Panc1 (cell line): ENCODE data around the gene INHBB. TPM values are rescaled to one million over a fixed set of nuclear protein-coding genes. Genes with fewer than 3 reads are reported as not detected.

Experiments
- ATAC-seq: fragments of 200-7000 bp; cut with Tn5 transposase; 2 replicates; pipeline ENCODE4 v1.9.1; 2020; ENCODE audit warnings: mild to moderate bottlenecking, moderate library complexity
- BruUV-seq: library from RNA; stranded (reverse); fragments of 400-500 nt; replicated peaks from 2 replicates; lab custom pipeline; 2021; lab: Mats Ljungman, UMichigan
- CTCF ChIA-PET: fragments of 300-600 bp; sonication (Branson Sonifier 250); formaldehyde crosslinking; loops from one replicate; lab custom pipeline; 2022; ENCODE audit warnings: antibody characterized with exemption; lab: Charles Lee
- POLR2A ChIA-PET: fragments of 300-600 bp; sonication (Branson Sonifier 250); formaldehyde crosslinking; loops from one replicate; lab custom pipeline; 2022; ENCODE audit warnings: antibody characterized with exemption; lab: Charles Lee
- DNase-seq: peaks from one replicate; pipeline ENCODE4 v3.0.0-alpha.2; 2010; ENCODE audit warnings: low read depth, low spot score
- H3K27ac ChIP-seq: 2 replicates; pipeline ENCODE4 v1.5.1; 2011; ENCODE audit warnings: mild to moderate bottlenecking, low read length, inconsistent platforms
- H3K27me3 ChIP-seq: fragments of 200-500 bp; sonication (Bioruptor generic); 2 replicates; pipeline ENCODE4 v1.6.0; 2014; ENCODE audit warnings: low read length, inconsistent platforms; ENCODE audit not compliant: control insufficient read depth, insufficient read depth
- H3K36me3 ChIP-seq: fragments of 200-500 bp; sonication (Bioruptor generic); 2 replicates; pipeline ENCODE4 v1.5.1; 2014; ENCODE audit warnings: inconsistent platforms, mild to moderate bottlenecking, low read length, moderate library complexity; ENCODE audit not compliant: control insufficient read depth, insufficient read depth
- H3K4me1 ChIP-seq: 2 replicates; pipeline ENCODE4 v1.5.1; 2011; ENCODE audit warnings: inconsistent platforms, mild to moderate bottlenecking, low read length, moderate library complexity; ENCODE audit not compliant: control insufficient read depth, insufficient read depth
- H3K4me3 ChIP-seq, 2 experiments: 2 replicates each; pipeline ENCODE4 v1.5.1; 2011 to 2012; ENCODE audit warnings: low read depth in 2 of 2, low read length in 2 of 2, mild to moderate bottlenecking in 2 of 2, inconsistent platforms in 1 of 2, moderate library complexity in 1 of 2
- H3K9me3 ChIP-seq: fragments of 200-500 bp; sonication (Bioruptor generic); 2 replicates; pipeline ENCODE4 v1.5.1; 2014; ENCODE audit warnings: low read depth, mild to moderate bottlenecking, inconsistent platforms, low read length, moderate library complexity; ENCODE audit not compliant: control insufficient read depth, insufficient read depth
- CTCF ChIP-seq: fragments of 450-650 bp; IDR thresholded peaks from 2 replicates; pipeline ENCODE4 v1.5.1; 2017; ENCODE audit warnings: mild to moderate bottlenecking
- POLR2AphosphoS5 ChIP-seq: IDR thresholded peaks from 2 replicates; pipeline ENCODE4 v1.6.1; 2012; ENCODE audit warnings: mild to moderate bottlenecking, low read depth, low read length, moderate library complexity
- REST ChIP-seq, 2 experiments: IDR thresholded peaks; 2 replicates each; pipeline ENCODE4 v1.6.1; 2011 to 2012; ENCODE audit warnings: low read depth in 2 of 2, control low read depth in 1 of 2, low read length in 1 of 2, mild to moderate bottlenecking in 1 of 2, moderate library complexity in 1 of 2; ENCODE audit not compliant: insufficient read depth in 1 of 2
- SIN3A ChIP-seq: IDR thresholded peaks from 2 replicates; pipeline ENCODE4 v1.6.1; 2012; ENCODE audit warnings: low read depth, mild to moderate bottlenecking, low read length, moderate library complexity, borderline replicate concordance; ENCODE audit not compliant: insufficient read depth
- TCF7L2 ChIP-seq: IDR thresholded peaks from 2 replicates; pipeline ENCODE4 v1.6.1; 2011; ENCODE audit warnings: mild to moderate bottlenecking, low read depth, low read length, inconsistent platforms
- in situ Hi-C: cut with HindIII; loops from 2 replicates; pipeline ENCODE4 v1.10.0; 2016; ENCODE audit warnings: low sequenced_read_pairs, low pct_unique_long_range_greater_than_20kb
- intact Hi-C: fragments of 100-400 bp; cut with micrococcal nuclease; formaldehyde crosslinking; loops from one replicate; pipeline ENCODE4 v1.10.0; 2022; ENCODE audit not compliant: unreplicated experiment
- total RNA-seq: library from RNA; stranded (reverse); gene quantifications from one replicate; pipeline ENCODE4 v1.2.1, GENCODE V29; 2021; ENCODE audit not compliant: unreplicated experiment

The INHBB gene
- total RNA-seq, 1 experiment from 2014 or later, result 38.2 TPM

GRCh38 chr2:120349440-120349921, 3.5 kb downstream of the INHBB start:
- Histone ChIP-seq H3K4me1 (peaks cover 17% of the 10 kb centered on the region), H3K36me3 (no peaks in the 10 kb centered on the region), H3K27me3 (no peaks in the 10 kb centered on the region), H3K9me3 (no peaks in the 10 kb centered on the region), H3K27ac (no peak overlapping the region), H3K4me3 (no peak overlapping the region)
- POLR2A ChIA-PET, result no interaction called here
- DNase-seq, result no peak
- BruUV-seq, result no TSS peak
- in situ Hi-C loops, result no loop called here
- TF ChIP-seq SIN3A, result no peak
- TF ChIP-seq TCF7L2, result no peak
- no peak for TF ChIP-seq REST (IDR thresholded peaks at IDR 0.05; ENCODE audit: insufficient read depth in 1 of 2, low read depth in 2 of 2, low read length in 1 of 2)
- TF ChIP-seq POLR2AphosphoS5, result no peak
- no peak for TF ChIP-seq CTCF
- CTCF ChIA-PET, result interaction anchor here (0.5 to 0.7 kb wide), 2 partner anchors 35 to 333 kb away, joined by 4 to 5 read pairs; no protein-coding TSS in a partner anchor
- intact Hi-C loops, result loop anchor here (10.0 kb wide), 2 partner anchors 165 to 725 kb away; no protein-coding TSS in a partner anchor
- ATAC-seq, result no peak

DNA sequence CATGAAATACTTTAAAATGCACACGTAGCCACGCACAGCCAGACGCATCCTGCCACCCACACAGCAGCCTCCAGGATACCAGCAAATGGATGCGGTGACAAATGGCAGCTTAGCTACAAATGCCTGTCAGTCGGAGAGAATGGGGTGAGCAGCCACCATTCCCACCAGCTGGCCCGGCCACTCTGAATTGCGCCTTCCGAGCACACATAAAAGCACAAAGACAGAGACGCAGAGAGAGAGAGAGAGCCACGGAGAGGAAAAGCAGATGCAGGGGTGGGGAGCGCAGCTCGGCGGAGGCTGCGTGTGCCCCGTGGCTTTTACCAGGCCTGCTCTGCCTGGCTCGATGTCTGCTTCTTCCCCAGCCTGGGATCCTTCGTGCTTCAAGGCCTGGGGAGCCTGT, 4.1 kb downstream of the INHBB start:
- no peak overlapping the region for H3K27ac ChIP-seq
- no peaks in the 10 kb centered on the region for H3K9me3 ChIP-seq
- no peaks in the 10 kb centered on the region for H3K27me3 ChIP-seq
- TF ChIP-seq SIN3A (no peak), REST (IDR thresholded peaks at IDR 0.05; ENCODE audit: insufficient read depth in 1 of 2, low read depth in 2 of 2, low read length in 1 of 2) (no peak), TCF7L2 (no peak), CTCF (no peak), POLR2AphosphoS5 (no peak)
- TSS peak; percentile 94 for BruUV-seq
- POLR2A ChIA-PET, result no interaction called here
- H3K4me1 ChIP-seq, result peaks cover 17% of the 10 kb centered on the region
- ATAC-seq, result no peak
- no peak for DNase-seq
- H3K4me3 ChIP-seq, result no peak overlapping the region
- in situ Hi-C loops (no loop called here), intact Hi-C loops (no loop called here)
- H3K36me3 ChIP-seq, result no peaks in the 10 kb centered on the region
- CTCF ChIA-PET, result interaction anchor here (0.5 to 0.7 kb wide), 2 partner anchors 35 to 332 kb away, joined by 4 to 5 read pairs; no protein-coding TSS in a partner anchor
